ENCODE data around the gene DGKI. TPM values are rescaled to one million over a fixed set of nuclear protein-coding genes. Genes with fewer than 3 reads are reported as not detected.
"Not testable (repeated sequence)": the region's sequence is repeated elsewhere in the genome, so short reads cannot be mapped to it uniquely, and the experiment has no call there.

Gene DGKI
- total RNA-seq, 2 donors from 2014 or later: 17.8 to 18.2 TPM

GRCh38 chr7:137839903-137840779 is 6.6 kb downstream of the DGKI start:
- no peak overlapping the region for H3K4me3 Mint-ChIP-seq
- H3K4me1 Mint-ChIP-seq (ENCODE audit: low read depth): no peaks in the 10 kb centered on the region

GRCh38 chr7:137838706-137839315 is 8.0 kb downstream of the DGKI start:
- Mint-ChIP-seq H3K27me3 (ENCODE audit: low read depth) (peaks cover 77% of the 10 kb centered on the region), H3K36me3 (ENCODE audit: insufficient read depth in 2 of 2) (peaks cover 0 to 2% of the 10 kb centered on the region in 2 donors), H3K27ac (no peak overlapping the region), H3K4me3 (no peak overlapping the region), H3K9me3 (no peaks in the 10 kb centered on the region), H3K4me1 (ENCODE audit: low read depth) (no peaks in the 10 kb centered on the region)
- no peak for DNase-seq
- ATAC-seq (replicated peaks in 1 of 2): no peak

More at GRCh38 chr7:137839903-137840779, 6.6 kb downstream of the DGKI start:
- H3K9me3 Mint-ChIP-seq: no peaks in the 10 kb centered on the region
- no peak for DNase-seq
- peaks cover 0 to 2% of the 10 kb centered on the region in 2 donors for H3K36me3 Mint-ChIP-seq (ENCODE audit: insufficient read depth in 2 of 2)
- no peak overlapping the region for H3K27ac Mint-ChIP-seq
- peaks cover 83% of the 10 kb centered on the region for H3K27me3 Mint-ChIP-seq (ENCODE audit: low read depth)
- ATAC-seq (replicated peaks in 1 of 2): no peak

GRCh38 chr7:137836541-137836940 is 10.2 kb downstream of the DGKI start:
- H3K4me1 Mint-ChIP-seq (ENCODE audit: low read depth): no peaks in the 10 kb centered on the region
- H3K4me3 Mint-ChIP-seq: no peak overlapping the region
- no peak overlapping the region for H3K27ac Mint-ChIP-seq
- H3K36me3 Mint-ChIP-seq (ENCODE audit: insufficient read depth in 2 of 2): peaks cover 9 to 11% of the 10 kb centered on the region in 2 donors
- H3K9me3 Mint-ChIP-seq: peaks cover 0 to 8% of the 10 kb centered on the region in 2 donors
- DNase-seq (no peak), ATAC-seq (replicated peaks in 1 of 2) (no peak)
- peaks cover 55% of the 10 kb centered on the region for H3K27me3 Mint-ChIP-seq (ENCODE audit: low read depth)

- Mint-ChIP-seq H3K27ac (no peak overlapping the region), H3K27me3 (ENCODE audit: low read depth) (peaks cover 51% of the 10 kb centered on the region), H3K4me3 (no peak overlapping the region), H3K4me1 (ENCODE audit: low read depth) (no peaks in the 10 kb centered on the region), H3K36me3 (ENCODE audit: insufficient read depth in 2 of 2) (peaks cover 9 to 11% of the 10 kb centered on the region in 2 donors), H3K9me3 (peaks cover 0 to 8% of the 10 kb centered on the region in 2 donors)
- DNase-seq (no peak), ATAC-seq (replicated peaks in 1 of 2) (no peak)
Observed at GRCh38 chr7:137836113-137836509, 10.7 kb downstream of the DGKI start.

GRCh38 chr7:137835486-137836112 is 11.2 kb downstream of the DGKI start:
- peaks cover 9 to 11% of the 10 kb centered on the region in 2 donors for H3K36me3 Mint-ChIP-seq (ENCODE audit: insufficient read depth in 2 of 2)
- no peak for ATAC-seq (replicated peaks in 1 of 2)
- H3K4me3 Mint-ChIP-seq: no peak overlapping the region
- no peaks in the 10 kb centered on the region for H3K4me1 Mint-ChIP-seq (ENCODE audit: low read depth)
- no peak for DNase-seq
- peaks cover 0 to 8% of the 10 kb centered on the region in 2 donors for H3K9me3 Mint-ChIP-seq
- no peak overlapping the region for H3K27ac Mint-ChIP-seq
- peaks cover 50% of the 10 kb centered on the region for H3K27me3 Mint-ChIP-seq (ENCODE audit: low read depth)

- ATAC-seq (replicated peaks in 1 of 2): no peak
- Mint-ChIP-seq H3K27me3 (ENCODE audit: low read depth) (peaks cover 51% of the 10 kb centered on the region), H3K4me3 (no peak overlapping the region), H3K36me3 (ENCODE audit: insufficient read depth in 2 of 2) (peaks cover 9 to 11% of the 10 kb centered on the region in 2 donors), H3K9me3 (peaks cover 0 to 8% of the 10 kb centered on the region in 2 donors), H3K4me1 (ENCODE audit: low read depth) (no peaks in the 10 kb centered on the region), H3K27ac (no peak overlapping the region)
- DNase-seq: no peak
Observed at GRCh38 chr7:137834552-137834951, 12.2 kb downstream of the DGKI start.

GRCh38 chr7:137832990-137833389 is 13.8 kb downstream of the DGKI start:
- not testable (repeated sequence) for H3K9me3 Mint-ChIP-seq; H3K36me3 Mint-ChIP-seq (ENCODE audit: insufficient read depth in 2 of 2); ATAC-seq (replicated peaks in 1 of 2); H3K4me3 Mint-ChIP-seq; DNase-seq; H3K27ac Mint-ChIP-seq; H3K4me1 Mint-ChIP-seq (ENCODE audit: low read depth)
- peaks cover 52% of the 10 kb centered on the region for H3K27me3 Mint-ChIP-seq (ENCODE audit: low read depth)

GRCh38 chr7:137832382-137832781 is 14.4 kb downstream of the DGKI start:
- Mint-ChIP-seq H3K36me3 (ENCODE audit: insufficient read depth in 2 of 2) (peaks cover 8 to 9% of the 10 kb centered on the region in 2 donors), H3K27me3 (ENCODE audit: low read depth) (peaks cover 52% of the 10 kb centered on the region), H3K4me3 (no peak overlapping the region), H3K27ac (no peak overlapping the region), H3K4me1 (ENCODE audit: low read depth) (no peaks in the 10 kb centered on the region), H3K9me3 (peaks cover 0 to 8% of the 10 kb centered on the region in 2 donors)
- ATAC-seq (replicated peaks in 1 of 2) (no peak), DNase-seq (no peak)

GRCh38 chr7:137831555-137831954 is 15.2 kb downstream of the DGKI start:
- not testable (repeated sequence) for DNase-seq; ATAC-seq (replicated peaks in 1 of 2); H3K4me1 Mint-ChIP-seq (ENCODE audit: low read depth); H3K36me3 Mint-ChIP-seq (ENCODE audit: insufficient read depth in 2 of 2); H3K27ac Mint-ChIP-seq; H3K4me3 Mint-ChIP-seq; H3K9me3 Mint-ChIP-seq
- H3K27me3 Mint-ChIP-seq (ENCODE audit: low read depth): peaks cover 55% of the 10 kb centered on the region

GRCh38 chr7:137829337-137829992 is 17.3 kb downstream of the DGKI start:
- ATAC-seq (replicated peaks in 1 of 2): no peak
- H3K4me1 Mint-ChIP-seq (ENCODE audit: low read depth): no peaks in the 10 kb centered on the region
- H3K27ac Mint-ChIP-seq: no peak overlapping the region
- peaks cover 0 to 8% of the 10 kb centered on the region in 2 donors for H3K9me3 Mint-ChIP-seq
- H3K36me3 Mint-ChIP-seq (ENCODE audit: insufficient read depth in 2 of 2): peaks cover 8 to 9% of the 10 kb centered on the region in 2 donors
- DNase-seq: no peak
- H3K4me3 Mint-ChIP-seq: no peak overlapping the region
- peaks cover 37% of the 10 kb centered on the region for H3K27me3 Mint-ChIP-seq (ENCODE audit: low read depth)

GRCh38 chr7:137828456-137828855 is 18.3 kb downstream of the DGKI start:
- DNase-seq (no peak), ATAC-seq (replicated peaks in 1 of 2) (no peak)
- no peak overlapping the region for H3K27ac Mint-ChIP-seq
- H3K9me3 Mint-ChIP-seq: peaks cover 0 to 7% of the 10 kb centered on the region in 2 donors
- no peaks in the 10 kb centered on the region for H3K4me1 Mint-ChIP-seq (ENCODE audit: low read depth)
- H3K27me3 Mint-ChIP-seq (ENCODE audit: low read depth): peaks cover 37% of the 10 kb centered on the region
- no peak overlapping the region for H3K4me3 Mint-ChIP-seq
- peaks cover 8% of the 10 kb centered on the region in 2 donors for H3K36me3 Mint-ChIP-seq (ENCODE audit: insufficient read depth in 2 of 2)

- no peak for ATAC-seq (replicated peaks in 1 of 2)
- no peak overlapping the region for H3K4me3 Mint-ChIP-seq
Observed at GRCh38 chr7:137825489-137825888, 21.3 kb downstream of the DGKI start.

More at GRCh38 chr7:137825489-137825888, 21.3 kb downstream of the DGKI start:
- Mint-ChIP-seq H3K4me1 (ENCODE audit: low read depth) (no peaks in the 10 kb centered on the region), H3K27me3 (ENCODE audit: low read depth) (peaks cover 45% of the 10 kb centered on the region), H3K27ac (no peak overlapping the region), H3K9me3 (no peaks in the 10 kb centered on the region), H3K36me3 (ENCODE audit: insufficient read depth in 2 of 2) (no peaks in the 10 kb centered on the region)
- no peak for DNase-seq
